ENCODE data around the gene AWAT2. TPM values are rescaled to one million over a fixed set of nuclear protein-coding genes. Genes with fewer than 3 reads are reported as not detected.

The AWAT2 gene, protein sequence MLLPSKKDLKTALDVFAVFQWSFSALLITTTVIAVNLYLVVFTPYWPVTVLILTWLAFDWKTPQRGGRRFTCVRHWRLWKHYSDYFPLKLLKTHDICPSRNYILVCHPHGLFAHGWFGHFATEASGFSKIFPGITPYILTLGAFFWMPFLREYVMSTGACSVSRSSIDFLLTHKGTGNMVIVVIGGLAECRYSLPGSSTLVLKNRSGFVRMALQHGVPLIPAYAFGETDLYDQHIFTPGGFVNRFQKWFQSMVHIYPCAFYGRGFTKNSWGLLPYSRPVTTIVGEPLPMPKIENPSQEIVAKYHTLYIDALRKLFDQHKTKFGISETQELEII
- total RNA-seq: not detected

DNA sequence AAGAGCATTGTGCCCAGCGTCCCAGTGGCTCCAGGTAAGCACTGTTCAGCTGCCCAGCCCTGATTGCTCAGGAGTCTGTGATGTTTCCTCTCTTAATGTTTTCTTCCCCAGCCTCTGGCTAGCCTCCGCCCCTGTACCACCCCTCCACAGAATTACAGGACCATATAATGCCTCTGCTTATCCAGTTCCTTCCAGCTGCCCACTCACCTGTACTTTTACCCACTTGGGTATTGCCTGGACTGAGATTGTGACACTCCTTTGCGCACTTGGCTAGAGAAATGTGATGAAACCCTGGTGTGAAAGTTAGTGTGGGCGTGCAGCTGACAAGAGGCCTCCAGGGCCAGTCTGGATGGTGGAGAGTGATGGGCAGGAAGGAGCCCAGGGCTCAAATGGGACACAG, at the start of gene AWAT2:
AWAT2 (minus strand) TSS at position 14 of the 400 bp plus-strand sequence; CDS start at position 8, 6 bp downstream.
- no peak within 1 kb of the TSS for H3K4me3 Mint-ChIP-seq
- ATAC-seq (no peak), DNase-seq (no peak)
- no peaks in the 10 kb centered on the region for H3K4me1 Mint-ChIP-seq (ENCODE audit: low read depth)
- no peaks in the 10 kb centered on the region for H3K27me3 Mint-ChIP-seq (ENCODE audit: low read depth)
- H3K36me3 Mint-ChIP-seq (ENCODE audit: insufficient read depth): no peaks in the 10 kb centered on the region
- H3K9me3 Mint-ChIP-seq: no peaks in the 10 kb centered on the region

GRCh38 chrX:70096052-70096451, 46.3 kb upstream of the AWAT2 start:
- ATAC-seq: no peak
- no peak overlapping the region for H3K4me3 Mint-ChIP-seq
- peaks cover 7% of the 10 kb centered on the region for H3K27me3 Mint-ChIP-seq (ENCODE audit: low read depth)
- no peaks in the 10 kb centered on the region for H3K9me3 Mint-ChIP-seq
- no peaks in the 10 kb centered on the region for H3K36me3 Mint-ChIP-seq (ENCODE audit: insufficient read depth)
- DNase-seq: no peak
- no peaks in the 10 kb centered on the region for H3K4me1 Mint-ChIP-seq (ENCODE audit: low read depth)

DNA sequence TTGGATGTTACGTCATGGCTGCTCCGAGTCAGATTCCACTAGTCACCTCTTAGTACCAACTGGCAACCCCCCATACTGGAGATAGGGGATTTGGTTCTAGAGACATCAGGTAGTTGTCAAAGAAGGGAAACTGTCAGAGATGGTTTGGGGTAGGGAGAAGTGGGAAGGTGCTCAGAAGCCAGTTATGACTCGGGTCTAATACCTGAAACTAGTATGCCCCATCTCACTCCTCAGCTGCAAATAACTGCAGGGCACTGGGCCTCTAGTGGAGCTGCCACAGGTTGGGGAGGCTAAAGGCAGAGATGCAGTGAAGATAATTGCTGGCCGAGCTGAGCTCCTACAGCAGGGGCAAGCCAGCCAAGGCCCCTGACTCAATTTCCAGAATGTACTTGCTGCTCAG, 42.5 kb upstream of the AWAT2 start:
- Mint-ChIP-seq H3K36me3 (ENCODE audit: insufficient read depth) (no peaks in the 10 kb centered on the region), H3K4me1 (ENCODE audit: low read depth) (no peaks in the 10 kb centered on the region), H3K4me3 (no peak overlapping the region), H3K9me3 (no peaks in the 10 kb centered on the region), H3K27me3 (ENCODE audit: low read depth) (no peaks in the 10 kb centered on the region)
- ATAC-seq (no peak), DNase-seq (no peak)

GRCh38 chrX:70089604-70090297, 40.0 kb upstream of the AWAT2 start:
- no peaks in the 10 kb centered on the region for H3K4me1 Mint-ChIP-seq (ENCODE audit: low read depth)
- H3K36me3 Mint-ChIP-seq (ENCODE audit: insufficient read depth): no peaks in the 10 kb centered on the region
- ATAC-seq (no peak), DNase-seq (no peak)
- no peaks in the 10 kb centered on the region for H3K9me3 Mint-ChIP-seq
- no peaks in the 10 kb centered on the region for H3K27me3 Mint-ChIP-seq (ENCODE audit: low read depth)
- no peak overlapping the region for H3K4me3 Mint-ChIP-seq

DNA sequence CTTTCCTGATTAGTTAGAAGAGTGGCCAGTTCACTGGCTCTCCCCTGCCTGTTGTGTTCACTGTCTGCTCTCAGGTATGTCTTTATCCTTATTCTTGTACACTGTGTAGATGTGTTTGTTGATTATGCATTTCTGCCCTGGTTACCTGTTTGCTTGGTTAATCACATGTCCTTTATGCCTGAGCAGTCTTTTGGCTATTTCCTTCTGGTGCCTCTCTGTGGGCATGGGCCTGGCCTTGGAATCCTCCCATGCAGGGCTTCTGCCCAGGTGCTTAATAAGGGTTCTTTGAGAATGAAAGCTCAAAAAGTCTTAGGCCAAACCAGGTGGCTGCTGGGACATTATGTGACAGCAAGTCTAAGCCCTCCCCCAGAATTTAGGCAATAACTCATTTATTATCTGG, 39.0 kb upstream of the AWAT2 start:
- Mint-ChIP-seq H3K4me1 (ENCODE audit: low read depth) (no peaks in the 10 kb centered on the region), H3K9me3 (no peaks in the 10 kb centered on the region), H3K27me3 (ENCODE audit: low read depth) (no peaks in the 10 kb centered on the region), H3K4me3 (no peak overlapping the region), H3K36me3 (ENCODE audit: insufficient read depth) (no peaks in the 10 kb centered on the region)
- no peak for DNase-seq
- ATAC-seq: no peak

- DNase-seq: no peak
- Mint-ChIP-seq H3K27me3 (ENCODE audit: low read depth) (no peaks in the 10 kb centered on the region), H3K36me3 (ENCODE audit: insufficient read depth) (no peaks in the 10 kb centered on the region), H3K4me1 (ENCODE audit: low read depth) (no peaks in the 10 kb centered on the region), H3K4me3 (no peak overlapping the region), H3K9me3 (no peaks in the 10 kb centered on the region)
- no peak for ATAC-seq
Measured at GRCh38 chrX:70087857-70088630, 38.3 kb upstream of the AWAT2 start.

DNA sequence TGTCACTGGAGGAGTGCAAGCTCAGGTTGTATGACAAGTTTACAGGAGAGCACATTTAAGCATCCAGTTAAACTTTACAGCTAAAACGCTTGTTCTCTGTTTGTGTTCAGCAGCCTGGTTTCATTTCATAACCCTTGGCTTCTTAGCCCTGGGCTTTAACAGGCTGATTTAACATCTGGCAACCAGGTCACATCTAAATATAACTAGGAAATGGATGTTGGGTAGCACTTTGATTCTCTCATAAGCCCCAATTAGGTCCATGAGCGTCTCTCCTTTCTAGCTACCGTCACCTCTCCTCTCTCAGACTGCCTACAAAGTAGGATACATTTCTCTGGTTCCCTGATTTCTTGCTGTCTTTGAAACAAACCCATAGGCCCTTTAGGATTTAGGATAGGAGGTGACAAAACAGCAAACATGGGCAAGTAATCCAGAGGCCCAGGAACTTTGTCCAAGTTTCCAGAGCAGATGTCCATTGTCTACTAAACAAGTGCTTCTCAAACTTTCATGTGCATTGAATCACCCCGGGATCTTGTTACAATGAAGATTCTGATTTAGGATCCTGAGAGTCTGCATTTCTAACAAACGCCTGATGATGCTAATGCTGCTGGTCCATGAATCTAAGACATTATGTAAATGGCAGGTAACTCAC, 35.0 kb upstream of the AWAT2 start:
- no peak for DNase-seq
- Mint-ChIP-seq H3K9me3 (no peaks in the 10 kb centered on the region), H3K27me3 (ENCODE audit: low read depth) (no peaks in the 10 kb centered on the region), H3K36me3 (ENCODE audit: insufficient read depth) (no peaks in the 10 kb centered on the region), H3K4me3 (no peak overlapping the region), H3K4me1 (ENCODE audit: low read depth) (no peaks in the 10 kb centered on the region)
- ATAC-seq: no peak

- no peak overlapping the region for H3K4me3 Mint-ChIP-seq
- no peaks in the 10 kb centered on the region for H3K9me3 Mint-ChIP-seq
- H3K36me3 Mint-ChIP-seq (ENCODE audit: insufficient read depth): no peaks in the 10 kb centered on the region
- DNase-seq (no peak), ATAC-seq (no peak)
- no peaks in the 10 kb centered on the region for H3K4me1 Mint-ChIP-seq (ENCODE audit: low read depth)
- H3K27me3 Mint-ChIP-seq (ENCODE audit: low read depth): no peaks in the 10 kb centered on the region
Measured at GRCh38 chrX:70082723-70083122, 33.0 kb upstream of the AWAT2 start.

DNA sequence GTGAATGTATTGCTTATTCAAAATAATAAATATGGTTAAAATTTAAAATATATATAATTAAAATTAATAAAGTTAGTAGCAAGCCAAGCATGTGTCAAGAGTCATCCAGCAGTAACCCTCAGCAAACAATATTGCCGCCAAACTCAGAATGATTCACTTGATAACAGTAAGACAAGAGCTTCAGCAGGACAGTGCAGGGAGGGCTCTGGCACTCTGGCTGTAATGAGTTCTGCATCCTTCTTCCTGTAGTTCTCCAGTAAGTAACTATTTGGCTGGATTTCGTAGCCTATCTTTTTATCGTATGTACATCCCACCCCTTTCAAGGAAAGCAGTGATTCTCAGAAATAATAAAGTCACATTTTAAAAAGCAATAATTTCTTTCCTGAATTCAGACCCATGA, 30.1 kb upstream of the AWAT2 start:
- Mint-ChIP-seq H3K9me3 (no peaks in the 10 kb centered on the region), H3K27me3 (ENCODE audit: low read depth) (no peaks in the 10 kb centered on the region), H3K36me3 (ENCODE audit: insufficient read depth) (no peaks in the 10 kb centered on the region), H3K4me1 (ENCODE audit: low read depth) (no peaks in the 10 kb centered on the region), H3K4me3 (no peak overlapping the region)
- ATAC-seq: no peak
- no peak for DNase-seq

- H3K36me3 Mint-ChIP-seq (ENCODE audit: insufficient read depth): no peaks in the 10 kb centered on the region
- H3K4me1 Mint-ChIP-seq (ENCODE audit: low read depth): no peaks in the 10 kb centered on the region
- ATAC-seq (no peak), DNase-seq (no peak)
- no peaks in the 10 kb centered on the region for H3K27me3 Mint-ChIP-seq (ENCODE audit: low read depth)
- H3K9me3 Mint-ChIP-seq: no peaks in the 10 kb centered on the region
- no peak overlapping the region for H3K4me3 Mint-ChIP-seq
Measured at GRCh38 chrX:70079297-70079696, 29.6 kb upstream of the AWAT2 start.

GRCh38 chrX:70066646-70067045, 16.9 kb upstream of the AWAT2 start:
- no peaks in the 10 kb centered on the region for H3K9me3 Mint-ChIP-seq
- no peak overlapping the region for H3K4me3 Mint-ChIP-seq
- H3K36me3 Mint-ChIP-seq (ENCODE audit: insufficient read depth): no peaks in the 10 kb centered on the region
- DNase-seq (no peak), ATAC-seq (no peak)
- no peaks in the 10 kb centered on the region for H3K27me3 Mint-ChIP-seq (ENCODE audit: low read depth)
- H3K4me1 Mint-ChIP-seq (ENCODE audit: low read depth): no peaks in the 10 kb centered on the region

DNA sequence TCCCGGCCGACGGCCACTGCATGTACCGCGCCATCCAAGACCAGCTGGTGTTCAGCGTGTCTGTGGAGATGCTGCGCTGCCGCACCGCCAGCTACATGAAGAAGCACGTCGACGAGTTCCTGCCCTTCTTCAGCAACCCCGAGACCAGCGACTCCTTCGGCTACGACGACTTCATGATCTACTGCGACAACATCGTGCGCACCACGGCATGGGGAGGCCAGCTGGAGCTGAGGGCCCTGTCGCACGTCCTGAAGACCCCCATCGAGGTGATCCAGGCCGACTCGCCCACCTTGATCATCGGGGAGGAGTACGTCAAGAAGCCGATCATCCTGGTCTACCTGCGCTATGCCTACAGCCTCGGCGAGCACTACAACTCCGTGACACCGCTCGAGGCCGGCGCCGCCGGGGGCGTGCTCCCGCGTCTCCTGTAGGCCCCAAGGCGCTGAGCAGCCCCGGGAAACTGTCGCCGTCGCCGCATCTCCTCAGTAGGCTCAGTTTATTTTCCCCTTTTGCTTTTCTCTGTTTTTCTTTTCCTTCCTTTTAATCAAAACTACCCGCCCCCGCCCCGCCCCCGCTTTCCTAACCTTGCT, 13.3 kb upstream of the AWAT2 start:
- no peak for DNase-seq
- H3K9me3 Mint-ChIP-seq: no peaks in the 10 kb centered on the region
- H3K27me3 Mint-ChIP-seq (ENCODE audit: low read depth): no peaks in the 10 kb centered on the region
- no peak overlapping the region for H3K4me3 Mint-ChIP-seq
- no peak for ATAC-seq
- H3K4me1 Mint-ChIP-seq (ENCODE audit: low read depth): no peaks in the 10 kb centered on the region
- no peaks in the 10 kb centered on the region for H3K36me3 Mint-ChIP-seq (ENCODE audit: insufficient read depth)

- Mint-ChIP-seq H3K4me1 (ENCODE audit: low read depth) (no peaks in the 10 kb centered on the region), H3K4me3 (no peak within 1 kb of the TSS), H3K9me3 (no peaks in the 10 kb centered on the region), H3K27me3 (ENCODE audit: low read depth) (no peaks in the 10 kb centered on the region), H3K36me3 (ENCODE audit: insufficient read depth) (no peaks in the 10 kb centered on the region)
- no peak for DNase-seq
- ATAC-seq: no peak
Measured at GRCh38 chrX:70062076-70062475, 12.3 kb upstream of the AWAT2 start, which contains the start of gene OTUD6A. OTUD6A (plus strand) TSS chrX:70062457; CDS start chrX:70062525, 68 bp downstream.

DNA sequence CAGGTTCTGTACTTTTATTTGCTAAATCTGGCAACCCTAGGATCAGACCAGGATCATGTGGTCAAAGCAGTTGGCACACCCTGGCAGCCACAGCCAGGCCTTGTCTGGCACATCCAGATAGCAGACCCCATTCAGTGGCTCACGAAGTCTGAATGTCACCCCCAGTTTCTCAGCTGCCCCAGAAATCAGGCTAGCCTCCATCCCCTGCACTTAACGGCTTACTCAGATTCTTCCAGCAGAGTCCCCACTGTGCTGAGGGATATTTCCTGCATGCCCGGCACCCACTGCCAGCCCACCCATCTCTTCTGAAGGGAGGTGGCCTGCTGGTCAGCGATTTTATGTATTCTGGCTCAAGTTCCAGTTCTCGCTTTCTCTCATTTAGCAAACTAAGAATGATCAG, 4.7 kb upstream of the AWAT2 start:
- no peaks in the 10 kb centered on the region for H3K9me3 Mint-ChIP-seq
- H3K36me3 Mint-ChIP-seq (ENCODE audit: insufficient read depth): no peaks in the 10 kb centered on the region
- ATAC-seq (no peak), DNase-seq (no peak)
- H3K4me3 Mint-ChIP-seq: no peak overlapping the region
- no peaks in the 10 kb centered on the region for H3K4me1 Mint-ChIP-seq (ENCODE audit: low read depth)
- no peaks in the 10 kb centered on the region for H3K27me3 Mint-ChIP-seq (ENCODE audit: low read depth)

Measured in activated T-cell treated with anti-CD3 and anti-CD28 coated beads, Interleukin-2, amount 50 U/mL, for 4 hours (primary cell).